GM18867 (cell line): Measurements from ENCODE around the gene FHOD3.

Source experiments
- ATAC-seq: cut with Tn5 transposase; IDR thresholded peaks from one replicate; pipeline ENCODE4 v1.9.1; 2021; ENCODE audit warnings: mild to moderate bottlenecking, moderate library complexity; ENCODE audit not compliant: unreplicated experiment

The FHOD3 gene

GRCh38 chr18:36465276-36465675 lies 167.8 kb downstream of the FHOD3 start:
- no peak for ATAC-seq

- no peak for ATAC-seq
These were observed 168.5 kb downstream of the FHOD3 start for GRCh38 chr18:36465970-36466369.

GRCh38 chr18:36467614-36468013 lies 170.1 kb downstream of the FHOD3 start:
- no peak for ATAC-seq

- no peak for ATAC-seq
These were observed 170.6 kb downstream of the FHOD3 start for GRCh38 chr18:36468161-36468560.

- no peak for ATAC-seq
These were observed 171.9 kb downstream of the FHOD3 start for GRCh38 chr18:36469461-36469860.

- no peak for ATAC-seq
These were observed 173.4 kb downstream of the FHOD3 start for GRCh38 chr18:36470896-36471295.

GRCh38 chr18:36471393-36471792 lies 173.9 kb downstream of the FHOD3 start:
- no peak for ATAC-seq

GRCh38 chr18:36476433-36476832 lies 178.9 kb downstream of the FHOD3 start:
- no peak for ATAC-seq

GRCh38 chr18:36477776-36478175 lies 180.3 kb downstream of the FHOD3 start:
- no peak for ATAC-seq

- ATAC-seq, result no peak
These were observed 183.7 kb downstream of the FHOD3 start for GRCh38 chr18:36481201-36481657.

GRCh38 chr18:36481935-36482334 lies 184.4 kb downstream of the FHOD3 start:
- ATAC-seq, result no peak

GRCh38 chr18:36484591-36484990 lies 187.1 kb downstream of the FHOD3 start:
- ATAC-seq, result no peak

- no peak for ATAC-seq
These were observed 188.3 kb downstream of the FHOD3 start for GRCh38 chr18:36485772-36486171.

- no peak for ATAC-seq
These were observed 190.6 kb downstream of the FHOD3 start for GRCh38 chr18:36488131-36488530.

- no peak for ATAC-seq
These were observed 193.4 kb downstream of the FHOD3 start for GRCh38 chr18:36490897-36491296.

GRCh38 chr18:36492604-36493329 lies 195.3 kb downstream of the FHOD3 start:
- ATAC-seq, result no peak

GRCh38 chr18:36493349-36494159 lies 196.0 kb downstream of the FHOD3 start:
- ATAC-seq, result no peak

- ATAC-seq, result no peak
These were observed 196.6 kb downstream of the FHOD3 start for GRCh38 chr18:36494160-36494437.

GRCh38 chr18:36496022-36496421 lies 198.5 kb downstream of the FHOD3 start:
- no peak for ATAC-seq

- peak; percentile 75 for ATAC-seq
These were observed 202.4 kb downstream of the FHOD3 start for GRCh38 chr18:36499938-36500337.

GRCh38 chr18:36501100-36501499 lies 203.6 kb downstream of the FHOD3 start:
- ATAC-seq, result no peak

GRCh38 chr18:36503477-36503876 lies 206.0 kb downstream of the FHOD3 start:
- ATAC-seq, result no peak
